ENCODE data around the gene CAMK2G.

GRCh38 chr10:73847031-73847430 is 27.3 kb downstream of the CAMK2G start:
- no peak for TF ChIP-seq EP300 (IDR thresholded peaks at IDR 0.05)
- TF ChIP-seq CTCF (IDR thresholded peaks at IDR 0.05), result no peak

Measured in ovary (tissue), 3 donors.